Effector memory CD8-positive, alpha-beta T cell (primary cell): ENCODE measurements around the gene CDKAL1.

Source experiments
- ATAC-seq: fragments of 150-1000 bp; cut with Tn5 transposase; replicated peaks from 2 replicates; pipeline ENCODE4 v1.10.0; 2021; ENCODE audit warnings: mild to moderate bottlenecking, moderate library complexity
- DNase-seq, 3 experiments: peaks; one replicate each; pipeline ENCODE4 v3.0.0; 2021
- H3K27ac Mint-ChIP-seq, 2 donors: one replicate each; pipeline ENCODE4 v1.8.0; 2022; ENCODE audit warnings: mild to moderate bottlenecking in 2 of 2, mixed read lengths in 2 of 2, moderate library complexity in 2 of 2
- H3K27me3 Mint-ChIP-seq, 2 donors: one replicate each; pipeline ENCODE4 v1.8.0; 2022; ENCODE audit warnings: mixed read lengths in 2 of 2
- H3K36me3 Mint-ChIP-seq: one replicate; pipeline ENCODE4 v1.8.0; 2022; ENCODE audit warnings: mild to moderate bottlenecking, moderate library complexity, mixed read lengths; ENCODE audit not compliant: insufficient read depth
- H3K4me1 Mint-ChIP-seq, 2 donors: one replicate each; pipeline ENCODE4 v1.8.0; 2022; ENCODE audit warnings: low read depth in 2 of 2, mixed read lengths in 2 of 2
- H3K4me3 Mint-ChIP-seq, 2 donors: one replicate each; pipeline ENCODE4 v1.8.0; 2022; ENCODE audit warnings: mild to moderate bottlenecking in 2 of 2, mixed read lengths in 2 of 2, moderate library complexity in 2 of 2
- H3K9me3 Mint-ChIP-seq, 2 donors: one replicate each; pipeline ENCODE4 v1.8.0; 2022; ENCODE audit warnings: mixed read lengths in 2 of 2

Gene CDKAL1

DNA sequence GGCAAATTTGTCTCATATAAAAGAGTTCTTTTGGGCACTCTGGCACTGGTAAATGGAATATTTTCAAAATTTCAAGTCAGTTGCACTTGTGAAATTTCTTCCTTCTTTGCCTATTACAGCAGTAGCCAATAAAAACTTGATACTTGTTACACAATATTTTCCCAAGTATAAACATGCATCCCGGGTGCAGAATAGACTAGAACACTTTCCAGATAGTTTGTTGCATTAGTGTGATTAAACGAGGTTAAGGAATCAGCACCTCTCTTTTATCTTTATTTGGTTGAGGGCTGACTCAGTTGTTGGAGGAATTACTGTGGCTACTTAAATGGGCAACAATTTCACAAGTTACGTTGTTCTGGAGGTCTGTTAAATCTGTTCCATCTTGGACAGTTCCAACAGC lies 467.5 kb downstream of the CDKAL1 start:
- Mint-ChIP-seq H3K36me3 (peaks cover 18% of the 10 kb centered on the region), H3K27me3 (no peaks in the 10 kb centered on the region), H3K4me3 (no peak overlapping the region), H3K9me3 (no peaks in the 10 kb centered on the region), H3K4me1 (no peaks in the 10 kb centered on the region), H3K27ac (no peak overlapping the region)
- DNase-seq: no peak
- ATAC-seq: no peak

DNA sequence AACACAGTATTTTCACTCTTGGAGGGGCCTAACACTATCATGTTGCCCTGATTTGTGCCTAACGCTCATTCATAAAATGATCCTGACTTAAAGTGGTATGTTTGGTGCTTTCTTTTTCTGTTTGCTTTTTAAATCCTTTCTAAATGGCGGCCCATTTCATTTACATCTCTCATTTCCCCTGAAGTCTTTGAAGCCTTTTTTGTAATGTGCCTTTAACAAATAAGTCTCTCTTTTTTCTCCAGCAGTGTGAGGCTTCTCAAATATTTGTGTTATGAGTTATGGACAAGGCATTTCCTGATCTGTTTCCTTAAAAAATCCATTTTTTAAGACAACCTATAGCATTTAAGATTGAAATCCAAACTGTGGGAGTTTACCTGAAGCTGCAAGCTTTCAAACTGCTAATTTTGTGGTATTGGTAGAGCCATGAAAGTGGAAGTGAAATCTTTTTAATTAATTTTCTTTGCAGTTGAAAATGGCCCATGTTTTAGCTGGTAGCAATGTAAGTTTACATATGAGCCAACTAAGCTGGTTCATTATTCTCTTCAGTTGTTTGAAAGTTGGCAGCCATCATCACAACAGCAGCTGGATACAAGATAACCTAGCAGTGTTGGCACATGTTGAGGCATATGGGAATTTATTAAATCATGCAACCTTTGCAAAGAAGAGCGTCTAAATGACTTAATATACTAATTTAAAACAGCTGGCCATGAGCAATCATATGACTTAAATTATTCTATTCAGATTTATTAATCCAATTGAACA lies 469.7 kb downstream of the CDKAL1 start:
- H3K27me3 Mint-ChIP-seq: no peaks in the 10 kb centered on the region
- no peaks in the 10 kb centered on the region for H3K4me1 Mint-ChIP-seq
- no peaks in the 10 kb centered on the region for H3K9me3 Mint-ChIP-seq
- H3K27ac Mint-ChIP-seq: no peak overlapping the region
- no peak overlapping the region for H3K4me3 Mint-ChIP-seq
- ATAC-seq (no peak), DNase-seq (no peak)
- peaks cover 15% of the 10 kb centered on the region for H3K36me3 Mint-ChIP-seq

DNA sequence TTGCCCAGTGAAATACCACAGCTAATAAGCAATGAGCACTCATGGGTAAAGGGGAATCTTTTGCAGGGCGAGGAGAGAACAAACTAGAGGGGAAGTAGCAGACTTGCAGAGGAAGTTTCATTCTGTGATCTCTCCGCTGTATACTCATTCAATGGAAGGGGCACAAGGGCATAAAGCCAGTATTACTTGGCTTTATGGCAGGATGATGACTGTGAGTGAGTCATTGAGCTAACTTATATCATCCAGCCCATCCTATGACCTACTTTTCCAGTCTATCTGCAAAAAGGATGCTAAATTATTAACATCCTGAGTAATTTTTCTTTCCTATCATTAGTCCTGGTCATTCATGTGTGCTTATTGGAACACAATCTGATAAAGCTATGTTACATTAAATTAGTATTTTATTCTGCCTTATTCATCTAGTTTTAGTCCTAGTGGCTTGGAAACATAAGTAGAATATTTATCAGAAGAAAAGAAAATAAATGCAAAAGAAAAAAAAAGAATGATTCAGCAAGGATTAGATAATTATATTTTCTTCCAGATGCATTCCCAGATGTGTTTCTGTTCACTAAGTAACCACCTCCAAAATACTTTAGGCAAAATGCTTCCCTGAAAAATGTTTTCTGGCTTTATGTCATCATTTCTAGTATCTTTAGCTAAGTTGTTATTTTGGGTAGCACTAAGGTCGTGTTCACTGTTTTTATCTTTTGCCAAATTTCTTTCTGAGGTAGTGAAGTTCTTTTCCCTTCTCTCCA lies 471.7 kb downstream of the CDKAL1 start:
- no peak for DNase-seq
- Mint-ChIP-seq H3K4me3 (no peak overlapping the region), H3K4me1 (no peaks in the 10 kb centered on the region), H3K36me3 (peaks cover 9% of the 10 kb centered on the region), H3K9me3 (no peaks in the 10 kb centered on the region), H3K27me3 (no peaks in the 10 kb centered on the region), H3K27ac (no peak overlapping the region)
- ATAC-seq: no peak

DNA sequence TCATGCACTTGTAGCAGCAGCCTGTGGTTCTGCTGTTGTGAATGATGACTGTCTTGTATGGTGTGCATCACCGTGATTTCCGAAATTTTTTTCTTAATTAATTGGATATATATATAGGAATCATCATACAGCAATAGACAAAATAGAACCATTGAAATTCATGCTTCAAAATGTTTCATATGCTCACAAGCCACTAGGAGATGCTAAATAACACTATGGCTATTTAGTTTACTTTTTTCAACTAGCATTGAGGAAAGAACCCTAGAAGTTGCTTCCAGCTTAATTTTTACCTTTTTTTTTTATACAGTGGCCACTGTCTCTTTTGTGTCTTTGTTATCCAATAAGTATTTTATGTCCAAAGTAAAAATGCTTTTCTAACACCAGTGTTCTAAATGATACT lies 485.4 kb downstream of the CDKAL1 start:
- H3K9me3 Mint-ChIP-seq: peaks cover 0 to 2% of the 10 kb centered on the region in 2 donors
- no peak overlapping the region for H3K27ac Mint-ChIP-seq
- ATAC-seq (no peak), DNase-seq (no peak)
- peaks cover 2 to 5% of the 10 kb centered on the region in 2 donors for H3K4me1 Mint-ChIP-seq
- no peaks in the 10 kb centered on the region for H3K27me3 Mint-ChIP-seq
- H3K36me3 Mint-ChIP-seq: peaks cover 9% of the 10 kb centered on the region
- no peak overlapping the region for H3K4me3 Mint-ChIP-seq

DNA sequence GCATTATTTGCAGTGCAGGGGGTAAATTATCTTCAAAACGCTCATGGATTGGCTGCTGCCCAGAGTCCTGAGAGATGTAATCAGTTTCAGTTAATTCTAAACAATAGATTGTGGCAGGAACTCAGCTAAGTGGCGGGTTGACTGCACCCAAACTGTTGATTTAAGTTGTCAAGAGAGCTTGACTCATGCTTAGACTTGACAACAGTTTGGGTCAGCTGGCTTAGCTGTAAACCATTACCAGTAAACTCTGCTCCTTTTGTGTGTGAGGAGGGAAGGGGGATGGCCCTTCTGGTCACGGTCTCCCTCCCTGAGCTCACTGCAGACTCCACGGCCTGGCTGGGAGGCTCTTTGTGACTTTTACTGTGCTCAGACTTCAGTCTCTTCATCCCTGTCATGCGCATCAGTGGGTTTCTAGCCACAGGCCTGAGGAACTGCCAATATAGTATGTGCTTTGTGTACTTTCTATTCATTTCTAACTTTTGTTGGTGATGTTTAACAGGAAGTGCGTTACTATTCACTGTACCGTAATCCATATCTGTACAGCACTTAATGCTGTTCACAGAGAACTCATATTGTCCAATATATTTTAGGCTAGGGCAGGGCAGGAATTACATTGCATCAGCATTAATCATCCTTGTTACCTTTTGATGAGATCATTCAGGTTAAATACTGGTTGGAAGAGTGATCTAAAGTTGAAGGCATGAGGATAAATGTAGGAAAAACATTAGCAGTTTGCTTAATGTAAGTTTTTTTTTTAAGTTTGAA lies 488.3 kb downstream of the CDKAL1 start:
- H3K4me3 Mint-ChIP-seq: no peak overlapping the region
- H3K36me3 Mint-ChIP-seq: peaks cover 12% of the 10 kb centered on the region
- H3K27ac Mint-ChIP-seq: no peak overlapping the region
- H3K9me3 Mint-ChIP-seq: peaks cover 5 to 8% of the 10 kb centered on the region in 2 donors
- DNase-seq: no peak
- ATAC-seq: no peak
- peaks cover 0 to 2% of the 10 kb centered on the region in 2 donors for H3K4me1 Mint-ChIP-seq
- no peaks in the 10 kb centered on the region for H3K27me3 Mint-ChIP-seq

DNA sequence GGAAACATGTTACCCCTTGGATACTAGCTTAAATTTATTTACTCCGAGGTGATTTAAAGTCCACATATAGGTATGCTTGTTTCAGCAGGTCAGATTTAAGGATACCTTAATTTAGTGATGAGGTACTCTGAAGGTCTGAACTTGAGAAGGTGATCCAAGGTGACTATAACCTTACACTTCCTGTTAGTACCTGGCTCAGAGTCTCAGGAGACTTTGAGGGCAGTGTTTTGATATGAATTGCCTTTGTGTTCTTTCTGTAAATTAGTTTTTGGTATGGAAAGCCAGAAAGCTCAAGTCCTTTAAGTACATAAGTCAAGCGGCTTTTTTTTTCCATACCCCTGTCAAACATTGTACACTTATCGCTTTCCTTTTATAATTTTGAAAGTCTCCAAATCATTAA lies 489.0 kb downstream of the CDKAL1 start:
- Mint-ChIP-seq H3K4me1 (peaks cover 0 to 2% of the 10 kb centered on the region in 2 donors), H3K9me3 (peaks cover 5 to 10% of the 10 kb centered on the region in 2 donors), H3K27me3 (no peaks in the 10 kb centered on the region), H3K36me3 (peaks cover 12% of the 10 kb centered on the region), H3K4me3 (no peak overlapping the region), H3K27ac (no peak overlapping the region)
- no peak for ATAC-seq
- no peak for DNase-seq

DNA sequence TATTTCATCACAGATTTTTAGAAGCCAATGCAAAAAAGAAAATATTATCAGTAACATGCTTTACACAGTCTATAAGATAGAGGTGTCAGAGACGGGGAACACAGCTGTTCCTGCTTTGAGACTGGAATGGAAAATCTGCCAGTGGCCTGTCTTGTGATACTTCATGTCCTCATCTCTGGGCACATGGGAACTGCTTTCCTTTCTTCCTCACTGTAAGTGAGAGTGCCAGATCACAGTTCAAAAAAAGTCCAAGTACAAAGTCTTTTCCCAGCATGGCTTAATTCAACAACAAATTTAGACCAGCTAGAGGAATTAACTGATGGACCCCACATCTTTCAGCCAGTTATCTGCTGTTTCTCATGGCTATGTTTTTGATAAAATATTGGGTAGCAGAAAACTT lies 490.4 kb downstream of the CDKAL1 start:
- H3K36me3 Mint-ChIP-seq: peaks cover 7% of the 10 kb centered on the region

DNA sequence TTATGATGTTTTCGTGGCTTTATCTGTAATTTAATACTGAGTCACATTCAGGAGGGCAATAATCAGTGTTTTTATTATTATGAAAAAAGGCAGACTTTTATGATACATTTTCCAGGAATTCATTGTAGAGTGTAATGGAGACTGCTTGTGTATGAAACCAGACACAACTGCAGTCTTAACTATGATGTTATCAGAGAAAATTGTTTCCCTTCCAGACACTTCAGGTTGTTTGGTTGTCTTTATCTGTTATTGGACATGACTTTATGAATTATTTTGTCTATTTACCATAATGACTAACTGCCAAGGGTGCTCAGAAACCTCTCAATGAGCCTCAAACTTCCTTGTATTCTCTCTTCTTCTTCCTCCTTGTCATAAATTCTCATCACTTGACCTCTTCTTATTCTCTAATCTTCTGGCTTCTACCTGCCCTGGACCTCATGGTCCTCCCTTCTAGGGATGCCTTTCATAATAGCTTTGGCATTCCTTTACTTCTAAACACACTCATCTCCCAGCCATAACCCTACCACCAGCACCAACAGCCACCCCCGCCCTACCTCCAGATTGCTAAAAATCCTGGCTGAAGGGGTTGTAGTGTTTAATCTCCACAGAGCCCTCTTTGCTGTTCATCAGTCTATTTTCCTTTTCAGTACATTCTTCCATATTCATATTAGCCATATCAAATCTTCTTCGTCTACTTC lies 492.5 kb downstream of the CDKAL1 start:
- H3K27ac Mint-ChIP-seq: no peak overlapping the region
- H3K9me3 Mint-ChIP-seq: peaks cover 5 to 10% of the 10 kb centered on the region in 2 donors
- ATAC-seq (no peak), DNase-seq (no peak)
- H3K36me3 Mint-ChIP-seq: peaks cover 7% of the 10 kb centered on the region
- peaks cover 0 to 2% of the 10 kb centered on the region in 2 donors for H3K4me1 Mint-ChIP-seq
- no peak overlapping the region for H3K4me3 Mint-ChIP-seq
- H3K27me3 Mint-ChIP-seq: no peaks in the 10 kb centered on the region

More for the DNA sequence above, 490.4 kb downstream of the CDKAL1 start:
- peaks cover 5 to 10% of the 10 kb centered on the region in 2 donors for H3K9me3 Mint-ChIP-seq
- DNase-seq: no peak
- H3K4me1 Mint-ChIP-seq: peaks cover 0 to 2% of the 10 kb centered on the region in 2 donors
- no peak overlapping the region for H3K4me3 Mint-ChIP-seq
- ATAC-seq: no peak
- no peak overlapping the region for H3K27ac Mint-ChIP-seq
- H3K27me3 Mint-ChIP-seq: no peaks in the 10 kb centered on the region

DNA sequence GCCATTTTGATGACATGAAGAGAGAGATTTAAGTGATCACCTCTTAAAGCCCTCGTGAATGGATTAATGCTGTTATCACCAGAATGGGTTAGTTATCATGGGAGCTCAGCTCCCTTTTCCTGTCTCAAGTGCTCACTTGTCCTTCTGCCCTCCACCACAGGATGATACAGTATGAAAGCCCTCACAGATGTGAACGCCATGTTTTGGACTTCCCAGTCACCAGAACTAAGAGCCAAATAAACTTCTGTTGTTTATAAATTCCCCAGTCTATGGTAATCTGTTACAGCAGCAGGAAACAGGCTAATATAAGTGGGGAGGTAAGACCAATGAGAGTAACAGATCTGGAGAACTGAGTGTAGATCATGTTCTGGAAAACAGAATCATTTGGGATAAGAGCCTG lies 493.2 kb downstream of the CDKAL1 start:
- Mint-ChIP-seq H3K4me3 (no peak overlapping the region), H3K27ac (no peak overlapping the region), H3K4me1 (peaks cover 0 to 2% of the 10 kb centered on the region in 2 donors), H3K9me3 (peaks cover 5 to 10% of the 10 kb centered on the region in 2 donors), H3K36me3 (peaks cover 7% of the 10 kb centered on the region), H3K27me3 (no peaks in the 10 kb centered on the region)
- DNase-seq: no peak
- ATAC-seq: no peak

DNA sequence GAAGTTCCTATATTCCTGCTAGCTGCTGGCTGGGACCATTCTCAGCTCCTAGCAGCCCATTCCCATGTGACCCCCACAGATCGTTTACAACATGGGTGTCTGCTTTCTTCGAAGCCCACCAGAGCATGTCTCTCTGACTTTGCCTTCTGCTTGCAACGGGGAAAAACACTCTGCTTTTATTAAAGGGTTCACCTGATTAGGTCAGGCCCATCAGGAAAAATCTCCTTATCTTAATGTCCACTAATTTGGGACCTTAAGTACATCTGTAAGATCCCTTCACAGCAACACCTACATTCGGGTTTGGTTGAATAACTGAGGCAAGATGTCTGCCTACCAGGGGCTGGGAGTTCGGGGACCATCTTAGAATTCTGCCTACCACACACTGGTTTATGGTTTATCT lies 496.9 kb downstream of the CDKAL1 start:
- ATAC-seq: no peak
- no peaks in the 10 kb centered on the region for H3K4me1 Mint-ChIP-seq

DNA sequence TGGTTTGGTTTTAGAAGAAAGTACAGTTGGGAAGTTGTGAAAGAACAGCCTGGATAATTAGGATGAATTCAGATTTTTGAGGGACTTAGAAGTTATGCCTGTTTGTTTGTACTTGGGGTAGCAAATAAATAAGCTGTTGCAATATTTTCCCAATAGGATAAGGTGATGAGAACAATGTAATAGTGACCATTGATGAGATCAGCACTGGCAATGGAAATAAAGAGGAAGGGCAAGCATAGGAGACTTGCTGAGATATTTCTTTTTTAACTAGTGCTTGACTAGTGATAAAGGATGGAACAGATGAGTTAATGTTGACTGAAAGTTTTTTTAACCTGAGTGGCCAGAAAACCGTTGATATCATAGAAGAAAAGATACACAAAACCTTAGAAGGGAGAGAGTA lies 498.8 kb downstream of the CDKAL1 start:
- H3K4me3 Mint-ChIP-seq: no peak overlapping the region
- no peaks in the 10 kb centered on the region for H3K9me3 Mint-ChIP-seq
- ATAC-seq (no peak), DNase-seq (no peak)
- no peaks in the 10 kb centered on the region for H3K36me3 Mint-ChIP-seq
- H3K27ac Mint-ChIP-seq: no peak overlapping the region
- no peaks in the 10 kb centered on the region for H3K27me3 Mint-ChIP-seq
- H3K4me1 Mint-ChIP-seq: no peaks in the 10 kb centered on the region

More for the DNA sequence above, 496.9 kb downstream of the CDKAL1 start:
- H3K27me3 Mint-ChIP-seq: no peaks in the 10 kb centered on the region
- H3K9me3 Mint-ChIP-seq: peaks cover 5 to 10% of the 10 kb centered on the region in 2 donors
- H3K27ac Mint-ChIP-seq: no peak overlapping the region
- DNase-seq: no peak
- no peak overlapping the region for H3K4me3 Mint-ChIP-seq
- H3K36me3 Mint-ChIP-seq: no peaks in the 10 kb centered on the region

DNA sequence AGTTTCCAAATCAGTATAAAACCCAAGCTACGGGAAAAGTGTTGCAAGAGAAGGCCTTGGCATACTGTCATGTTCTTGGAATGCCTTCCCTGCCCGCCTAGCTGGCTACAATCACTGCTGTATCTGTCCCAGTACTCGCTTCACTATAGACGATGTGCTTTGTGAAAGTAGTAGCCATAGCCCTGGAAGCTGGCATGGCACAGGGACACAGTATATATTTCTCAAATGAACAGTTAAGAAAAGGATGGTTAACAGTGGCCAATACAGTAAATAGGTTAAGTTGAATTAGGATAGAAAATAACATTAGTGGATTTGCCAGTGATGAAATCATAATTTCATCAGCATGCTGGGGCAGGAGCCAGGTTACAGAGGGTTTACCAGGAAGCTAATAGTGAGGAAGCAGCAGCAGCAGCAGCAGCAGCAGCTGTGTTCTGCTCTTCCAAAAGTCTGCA lies 499.3 kb downstream of the CDKAL1 start:
- no peak overlapping the region for H3K27ac Mint-ChIP-seq
- no peaks in the 10 kb centered on the region for H3K27me3 Mint-ChIP-seq
- H3K9me3 Mint-ChIP-seq: no peaks in the 10 kb centered on the region
- ATAC-seq (no peak), DNase-seq (no peak)
- no peaks in the 10 kb centered on the region for H3K4me1 Mint-ChIP-seq
- no peaks in the 10 kb centered on the region for H3K36me3 Mint-ChIP-seq
- no peak overlapping the region for H3K4me3 Mint-ChIP-seq

DNA sequence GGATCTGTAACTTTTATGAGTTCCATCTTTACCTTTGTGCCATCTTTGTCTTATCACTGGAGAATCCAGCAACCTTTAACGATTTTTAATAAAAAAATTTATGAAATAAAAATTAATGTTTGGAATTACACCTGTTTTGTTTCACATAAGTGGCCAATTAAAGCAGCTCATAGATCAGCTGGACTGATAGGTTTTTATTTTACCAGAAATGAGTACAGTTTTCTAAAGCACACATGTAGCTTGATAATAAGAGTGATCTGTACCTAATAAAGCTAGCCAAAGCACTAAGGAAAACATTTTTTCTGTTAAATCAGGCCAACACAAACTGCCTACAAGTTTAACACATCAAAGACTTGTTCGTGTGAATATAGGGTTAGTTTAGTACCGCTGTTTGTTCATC lies 500.1 kb downstream of the CDKAL1 start:
- Mint-ChIP-seq H3K4me1 (no peaks in the 10 kb centered on the region), H3K27me3 (no peaks in the 10 kb centered on the region), H3K27ac (no peak overlapping the region), H3K9me3 (no peaks in the 10 kb centered on the region), H3K36me3 (no peaks in the 10 kb centered on the region), H3K4me3 (no peak overlapping the region)
- no peak for DNase-seq
- ATAC-seq: no peak
